ENCODE measurements around the gene FERMT1.

Gene FERMT1, protein sequence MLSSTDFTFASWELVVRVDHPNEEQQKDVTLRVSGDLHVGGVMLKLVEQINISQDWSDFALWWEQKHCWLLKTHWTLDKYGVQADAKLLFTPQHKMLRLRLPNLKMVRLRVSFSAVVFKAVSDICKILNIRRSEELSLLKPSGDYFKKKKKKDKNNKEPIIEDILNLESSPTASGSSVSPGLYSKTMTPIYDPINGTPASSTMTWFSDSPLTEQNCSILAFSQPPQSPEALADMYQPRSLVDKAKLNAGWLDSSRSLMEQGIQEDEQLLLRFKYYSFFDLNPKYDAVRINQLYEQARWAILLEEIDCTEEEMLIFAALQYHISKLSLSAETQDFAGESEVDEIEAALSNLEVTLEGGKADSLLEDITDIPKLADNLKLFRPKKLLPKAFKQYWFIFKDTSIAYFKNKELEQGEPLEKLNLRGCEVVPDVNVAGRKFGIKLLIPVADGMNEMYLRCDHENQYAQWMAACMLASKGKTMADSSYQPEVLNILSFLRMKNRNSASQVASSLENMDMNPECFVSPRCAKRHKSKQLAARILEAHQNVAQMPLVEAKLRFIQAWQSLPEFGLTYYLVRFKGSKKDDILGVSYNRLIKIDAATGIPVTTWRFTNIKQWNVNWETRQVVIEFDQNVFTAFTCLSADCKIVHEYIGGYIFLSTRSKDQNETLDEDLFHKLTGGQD

DNA sequence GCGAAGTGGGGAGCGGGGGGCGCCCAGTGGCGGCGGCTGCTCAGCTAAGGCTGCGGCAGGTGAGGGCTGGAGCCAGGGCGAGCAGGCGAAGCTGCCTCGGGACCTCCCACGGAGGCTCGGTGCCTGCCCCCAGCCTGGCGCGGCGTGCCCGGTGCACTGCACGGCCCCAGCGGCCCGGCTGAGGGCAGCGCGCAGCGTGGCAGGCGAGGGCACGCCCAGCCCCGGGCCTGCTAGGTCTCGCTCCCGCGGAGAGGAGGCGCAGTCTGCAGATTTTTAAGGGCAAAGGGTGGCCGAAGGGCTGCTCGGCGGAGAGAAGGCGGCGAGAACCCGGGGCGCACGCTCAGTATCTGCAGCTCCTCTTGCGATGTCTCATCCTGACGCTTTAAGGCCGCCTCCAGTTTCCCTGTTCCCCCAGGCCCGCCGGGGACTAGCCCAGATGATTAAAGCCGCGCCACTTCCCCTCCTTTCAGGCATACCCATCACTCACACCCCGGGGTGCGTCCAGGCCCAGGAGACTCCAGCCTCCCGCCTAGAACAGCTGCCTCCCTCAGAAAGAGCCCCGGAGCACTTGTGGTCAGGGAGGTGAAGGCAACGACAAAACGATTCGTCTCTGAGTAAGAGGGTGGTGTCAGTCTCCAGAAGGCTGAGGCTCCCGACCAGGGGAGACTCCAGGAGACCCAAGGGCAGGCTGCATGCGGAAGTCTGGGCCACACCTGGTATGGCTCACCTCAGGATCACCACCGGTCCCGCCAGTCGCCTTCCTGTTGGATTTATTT lies at the start of gene FERMT1:
Gene FERMT1 (minus strand): TSS at position 158 of the 776 bp plus-strand sequence. CDS start 3,476 bp downstream, outside the sequence.
- DNase-seq (ENCODE audit: low read depth, low spot score): peak; percentile 66
- H3K4me3 ChIP-seq (ENCODE audit: low read depth, low read length): peak within 1 kb of the TSS; percentile 55
- in situ Hi-C loops (cut with HindIII; ENCODE audit: low sequenced_read_pairs): no loop called here
- TF ChIP-seq, protein P1, sequence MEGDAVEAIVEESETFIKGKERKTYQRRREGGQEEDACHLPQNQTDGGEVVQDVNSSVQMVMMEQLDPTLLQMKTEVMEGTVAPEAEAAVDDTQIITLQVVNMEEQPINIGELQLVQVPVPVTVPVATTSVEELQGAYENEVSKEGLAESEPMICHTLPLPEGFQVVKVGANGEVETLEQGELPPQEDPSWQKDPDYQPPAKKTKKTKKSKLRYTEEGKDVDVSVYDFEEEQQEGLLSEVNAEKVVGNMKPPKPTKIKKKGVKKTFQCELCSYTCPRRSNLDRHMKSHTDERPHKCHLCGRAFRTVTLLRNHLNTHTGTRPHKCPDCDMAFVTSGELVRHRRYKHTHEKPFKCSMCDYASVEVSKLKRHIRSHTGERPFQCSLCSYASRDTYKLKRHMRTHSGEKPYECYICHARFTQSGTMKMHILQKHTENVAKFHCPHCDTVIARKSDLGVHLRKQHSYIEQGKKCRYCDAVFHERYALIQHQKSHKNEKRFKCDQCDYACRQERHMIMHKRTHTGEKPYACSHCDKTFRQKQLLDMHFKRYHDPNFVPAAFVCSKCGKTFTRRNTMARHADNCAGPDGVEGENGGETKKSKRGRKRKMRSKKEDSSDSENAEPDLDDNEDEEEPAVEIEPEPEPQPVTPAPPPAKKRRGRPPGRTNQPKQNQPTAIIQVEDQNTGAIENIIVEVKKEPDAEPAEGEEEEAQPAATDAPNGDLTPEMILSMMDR (IDR thresholded peaks at IDR 0.05; ENCODE audit: low read depth, low read length): no peak

DNA sequence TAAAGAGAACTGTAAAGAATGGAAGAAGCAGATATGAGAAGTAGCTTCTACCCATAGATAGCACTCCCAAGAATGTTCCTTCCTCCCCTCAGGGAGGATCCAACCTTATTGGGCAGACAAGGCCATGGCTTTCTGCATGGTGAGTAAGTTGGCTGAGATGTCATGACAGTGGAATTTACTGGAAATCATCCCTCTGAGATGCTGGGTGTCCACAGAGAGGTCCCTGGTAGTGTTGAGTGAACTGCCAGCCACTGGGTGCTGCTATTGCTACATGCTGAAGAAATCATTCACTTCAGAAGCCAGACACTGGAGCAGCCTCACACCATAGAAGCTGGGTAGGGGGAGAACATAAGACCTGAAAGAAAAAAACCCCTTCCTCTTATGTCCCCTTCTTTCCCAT lies 46.4 kb upstream of the FERMT1 start:
- DNase-seq (ENCODE audit: low read depth, low spot score): peak; percentile 1
- H3K4me3 ChIP-seq (ENCODE audit: low read depth, low read length): no peak overlapping the region
- TF ChIP-seq, protein P1 (IDR thresholded peaks at IDR 0.05; ENCODE audit: low read depth, low read length): peak; percentile 14
- in situ Hi-C loops (cut with HindIII; ENCODE audit: low sequenced_read_pairs): no loop called here

DNA sequence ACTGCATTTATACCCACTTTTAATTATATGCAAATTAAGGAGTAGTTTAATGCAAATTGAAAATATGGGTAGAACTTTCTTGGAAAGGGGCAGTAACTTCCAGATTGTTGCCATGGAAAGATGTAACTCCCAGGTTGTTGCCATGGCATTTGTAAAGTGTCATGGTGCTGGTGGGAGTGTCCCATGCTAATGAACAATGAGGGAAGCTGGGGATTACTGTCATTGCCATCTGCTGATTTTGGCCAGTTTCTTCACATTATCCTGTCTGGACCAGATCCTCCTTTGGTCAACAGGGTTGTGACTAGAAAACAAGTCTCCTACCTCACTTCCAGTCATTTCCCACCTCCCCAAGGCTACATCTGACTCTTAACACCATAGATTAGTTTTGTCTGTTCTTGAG lies 45.4 kb upstream of the FERMT1 start:
- in situ Hi-C loops (cut with HindIII; ENCODE audit: low sequenced_read_pairs): no loop called here
- no peak overlapping the region for H3K4me3 ChIP-seq (ENCODE audit: low read depth, low read length)
- TF ChIP-seq, protein P1 (IDR thresholded peaks at IDR 0.05; ENCODE audit: low read depth, low read length): no peak
- no peak for DNase-seq (ENCODE audit: low read depth, low spot score)

DNA sequence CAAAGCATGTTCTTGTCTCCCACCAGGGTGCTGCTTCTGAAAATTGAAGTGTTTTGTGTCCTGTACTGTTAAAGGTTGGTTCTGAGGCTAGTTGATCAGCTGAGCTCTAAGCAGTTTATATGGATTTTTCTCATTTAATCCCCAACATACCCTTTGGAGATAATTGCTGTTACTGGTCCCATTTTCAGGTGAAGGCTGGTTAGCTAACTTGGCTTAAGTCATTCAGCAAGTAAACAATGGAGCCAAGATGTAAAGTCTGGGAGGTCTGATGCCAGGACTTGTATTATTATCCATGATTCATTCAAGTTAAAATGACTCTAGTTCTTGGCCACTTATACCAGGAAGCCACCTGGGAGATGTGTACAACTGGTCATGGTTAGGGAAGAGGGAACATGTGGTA lies 42.5 kb upstream of the FERMT1 start:
- no peak overlapping the region for H3K4me3 ChIP-seq (ENCODE audit: low read depth, low read length)
- no peak for DNase-seq (ENCODE audit: low read depth, low spot score)
- TF ChIP-seq, protein P1 (IDR thresholded peaks at IDR 0.05; ENCODE audit: low read depth, low read length): no peak
- in situ Hi-C loops (cut with HindIII; ENCODE audit: low sequenced_read_pairs): no loop called here

DNA sequence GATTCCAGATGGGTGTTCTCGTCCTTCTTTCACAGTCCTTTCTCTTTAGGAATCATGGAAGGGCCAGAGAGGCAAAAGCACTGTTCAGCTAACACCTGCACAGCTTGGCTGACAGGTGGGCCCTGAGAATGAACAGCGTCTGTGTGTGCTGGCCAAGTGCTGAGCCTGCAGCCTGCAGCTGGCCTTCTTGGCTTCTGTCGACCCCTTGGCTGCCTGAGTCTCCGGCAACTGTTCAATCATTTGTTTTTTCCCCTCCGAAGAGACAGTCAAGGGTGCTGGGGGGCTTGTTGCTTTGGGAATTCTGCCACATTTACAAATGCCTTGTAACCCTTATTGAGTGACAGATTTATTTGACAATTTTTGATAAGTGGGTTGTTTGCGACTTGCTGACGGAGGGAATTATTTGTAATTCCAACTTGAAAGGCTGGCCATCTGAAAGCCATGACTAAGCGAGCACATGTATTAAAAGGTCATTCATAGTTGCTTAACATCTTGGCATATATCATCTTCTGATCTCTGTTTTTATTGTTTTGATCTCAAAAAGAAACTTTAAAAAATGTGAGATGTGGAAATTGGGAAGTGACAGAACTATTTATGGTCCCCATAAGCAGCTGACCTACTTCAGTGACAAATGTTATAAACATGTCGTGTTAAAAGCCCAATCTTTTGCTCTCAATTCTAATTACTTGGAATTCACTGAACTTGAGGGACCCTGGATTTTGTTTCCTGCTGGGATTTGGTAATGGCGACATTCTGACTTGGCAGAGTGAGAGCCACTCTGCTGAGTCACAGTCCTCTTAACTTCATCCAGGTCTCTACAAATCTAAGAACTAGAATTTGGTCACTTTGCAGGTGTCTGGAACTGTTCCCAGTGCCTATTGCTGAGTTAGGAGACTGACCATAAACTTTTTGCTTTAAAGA lies 41.9 kb upstream of the FERMT1 start:
- TF ChIP-seq, protein P1 (IDR thresholded peaks at IDR 0.05; ENCODE audit: low read depth, low read length): no peak
- in situ Hi-C loops (cut with HindIII; ENCODE audit: low sequenced_read_pairs): no loop called here
- peak; percentile 24 for DNase-seq (ENCODE audit: low read depth, low spot score)
- no peak overlapping the region for H3K4me3 ChIP-seq (ENCODE audit: low read depth, low read length)

All from astrocyte of the spinal cord (primary cell).